ENCODE data around the gene PAX8.
A peak's percentile ranks its signal among the peaks of the same experiment; 100 is the strongest.

Gene PAX8

DNA sequence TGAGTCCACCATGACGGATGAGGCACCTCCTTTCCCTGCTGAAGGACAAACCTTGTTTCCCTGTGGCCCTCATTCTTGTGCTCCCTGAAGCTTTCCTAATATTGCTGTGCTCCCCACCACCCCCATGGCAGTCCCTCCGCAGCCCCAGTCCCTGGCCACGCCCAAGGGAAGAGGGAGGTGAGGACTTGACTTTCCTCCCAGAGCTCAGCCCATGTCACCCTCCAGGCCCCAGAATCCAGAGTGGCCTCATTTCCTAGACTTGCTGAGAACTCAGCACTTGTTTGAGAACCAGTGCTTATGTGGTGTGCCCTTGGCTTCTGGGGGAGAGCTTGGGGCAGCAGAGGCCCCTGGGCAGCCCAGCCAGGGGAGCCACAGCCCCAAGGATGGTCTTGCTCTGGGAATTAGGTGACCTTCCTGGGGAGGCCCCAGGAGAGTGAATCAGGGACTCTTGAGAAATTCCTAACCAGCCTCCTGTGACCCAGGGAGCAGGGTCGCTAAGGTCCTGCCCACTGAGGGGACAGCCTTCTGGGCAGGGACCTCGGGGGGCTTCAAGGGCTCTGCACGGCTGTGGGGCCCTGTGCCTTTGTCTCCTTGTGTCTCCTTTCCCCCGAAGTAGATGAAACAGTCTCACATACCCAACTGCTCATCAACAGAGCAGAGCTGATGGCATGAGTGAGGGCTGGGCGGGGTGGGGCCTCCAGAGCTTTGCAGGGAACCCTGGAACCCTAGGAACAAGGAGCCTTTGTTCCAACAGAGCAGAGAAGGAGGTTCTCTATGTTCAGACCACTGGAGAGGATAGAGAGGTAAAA is 77.0 kb downstream of the PAX8 start:
- no peak for DNase-seq

DNA sequence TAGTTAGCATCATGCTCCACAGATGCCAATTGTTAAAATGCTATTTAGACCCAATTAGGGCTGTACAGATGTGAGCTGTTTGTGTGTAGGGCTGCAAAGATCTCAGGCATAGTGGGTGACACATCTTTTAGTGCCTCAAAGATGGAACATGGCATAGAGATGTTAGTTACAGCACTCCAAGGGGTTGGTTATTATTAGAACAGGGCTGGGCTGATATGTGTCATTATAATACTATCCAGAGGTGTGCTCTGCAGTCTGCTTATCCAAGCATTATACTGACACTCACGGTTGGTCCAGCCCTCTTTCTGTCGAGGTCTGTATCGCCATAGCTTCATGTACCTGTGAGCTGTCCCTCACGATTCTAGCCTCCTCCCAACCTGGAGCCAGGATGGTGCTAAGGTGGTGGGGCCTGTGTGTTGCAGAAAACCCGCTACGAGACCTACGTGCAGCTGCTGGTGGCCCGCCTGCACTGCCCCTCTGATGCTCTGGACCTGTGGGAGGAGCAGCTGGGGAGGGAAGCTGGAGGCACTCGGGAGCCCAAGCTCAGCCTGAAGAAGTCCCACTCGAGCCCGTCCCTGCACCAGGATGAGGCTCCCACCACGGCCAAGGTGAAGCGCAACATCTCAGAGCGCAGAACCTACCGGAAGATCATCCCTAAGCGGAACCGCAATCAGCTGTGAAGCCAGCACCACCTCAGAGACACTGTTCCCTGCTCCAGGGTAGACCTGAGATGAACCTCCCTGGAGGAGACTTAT is 77.8 kb downstream of the PAX8 start:
- DNase-seq: no peak

DNA sequence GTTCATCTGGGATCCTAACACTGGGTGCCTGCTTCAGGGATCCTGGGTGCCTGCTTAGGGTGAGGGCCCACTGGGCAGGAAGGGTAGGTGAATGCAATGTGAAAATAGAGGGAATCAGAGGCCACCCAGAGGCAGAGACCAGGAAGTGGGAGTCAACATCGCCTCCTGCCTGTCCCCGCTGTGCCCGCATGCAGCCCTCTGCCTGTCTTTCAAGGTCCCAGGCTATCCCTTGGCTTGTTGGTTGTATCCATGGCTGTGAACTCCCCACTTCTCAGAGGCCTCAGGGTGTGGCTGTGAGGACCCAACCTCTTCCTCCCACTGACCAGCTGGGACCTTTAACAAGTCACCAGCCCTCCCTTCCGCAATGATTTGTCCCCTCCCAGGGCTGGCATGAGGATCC is 78.5 kb downstream of the PAX8 start:
- DNase-seq: peak; percentile 48

GRCh38 chr2:113198790-113199612 is 79.7 kb downstream of the PAX8 start:
- peak; percentile 91 for DNase-seq

DNA sequence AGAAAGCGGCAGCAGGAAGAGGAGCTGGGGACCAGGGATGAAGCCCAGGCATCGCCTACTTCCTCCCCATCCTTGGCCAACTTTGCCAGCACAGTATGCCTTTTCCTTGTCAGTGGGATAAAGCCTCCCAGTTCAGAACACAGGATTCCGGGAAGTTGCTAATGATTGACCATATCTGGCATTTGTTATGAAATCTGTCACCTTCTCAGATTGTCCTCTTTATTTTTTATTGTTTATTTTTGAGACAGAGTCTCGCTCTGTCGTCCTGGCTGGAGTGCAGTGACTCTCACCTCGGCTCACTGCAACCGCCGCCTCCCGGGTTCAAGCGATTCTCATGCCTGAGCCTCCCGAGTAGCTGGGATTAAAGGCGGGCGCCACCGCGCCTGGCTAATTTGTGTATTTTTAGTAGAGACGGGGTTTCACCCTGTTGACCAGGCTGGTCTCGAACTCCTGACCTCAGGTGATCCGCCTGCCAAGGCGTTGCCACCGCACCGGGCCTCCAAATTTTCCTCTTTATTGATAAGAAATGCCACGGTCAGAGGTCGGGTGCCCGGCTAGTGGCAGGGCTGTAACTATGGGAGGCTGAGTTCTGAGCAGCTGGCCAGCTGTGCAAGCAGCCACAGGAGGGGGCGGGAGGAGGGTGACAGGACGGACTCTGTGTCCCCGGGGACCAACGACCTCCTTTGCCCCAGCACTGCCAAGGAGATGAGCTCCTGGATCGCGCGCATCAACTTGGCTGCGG is 80.5 kb downstream of the PAX8 start:
- no peak for DNase-seq

- DNase-seq: no peak
These were observed 81.2 kb downstream of the PAX8 start for GRCh38 chr2:113197347-113198047.

- no peak for DNase-seq
These were observed 81.9 kb downstream of the PAX8 start for GRCh38 chr2:113196839-113197238.

DNA sequence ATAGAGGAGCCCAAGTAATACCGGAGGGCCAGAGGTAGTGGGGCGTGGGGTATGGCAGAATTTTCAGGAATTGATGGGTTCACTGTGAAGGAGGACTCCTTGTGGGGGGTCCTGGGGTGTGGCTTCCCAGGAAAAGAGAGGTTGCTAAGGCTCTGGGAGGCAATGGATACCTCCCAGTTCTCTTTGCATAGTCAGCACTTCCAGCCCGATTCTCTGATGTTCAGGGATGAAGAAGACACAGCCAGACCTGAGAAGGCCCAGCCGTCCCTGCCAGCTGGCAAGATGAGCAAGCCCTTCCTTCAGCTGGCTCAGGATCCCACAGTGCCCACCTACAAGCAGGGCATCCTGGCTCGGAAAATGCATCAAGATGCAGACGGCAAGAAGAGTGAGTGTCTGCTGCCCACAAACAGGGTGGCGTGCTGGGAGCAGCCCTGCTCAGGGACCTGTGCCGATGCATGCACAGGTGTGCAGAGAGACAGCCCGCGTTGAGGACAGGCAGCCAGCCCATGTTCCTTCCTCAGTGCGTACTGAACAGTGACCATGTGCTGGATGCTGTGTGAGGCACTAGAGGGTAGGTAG is 82.7 kb downstream of the PAX8 start:
- DNase-seq: no peak

DNA sequence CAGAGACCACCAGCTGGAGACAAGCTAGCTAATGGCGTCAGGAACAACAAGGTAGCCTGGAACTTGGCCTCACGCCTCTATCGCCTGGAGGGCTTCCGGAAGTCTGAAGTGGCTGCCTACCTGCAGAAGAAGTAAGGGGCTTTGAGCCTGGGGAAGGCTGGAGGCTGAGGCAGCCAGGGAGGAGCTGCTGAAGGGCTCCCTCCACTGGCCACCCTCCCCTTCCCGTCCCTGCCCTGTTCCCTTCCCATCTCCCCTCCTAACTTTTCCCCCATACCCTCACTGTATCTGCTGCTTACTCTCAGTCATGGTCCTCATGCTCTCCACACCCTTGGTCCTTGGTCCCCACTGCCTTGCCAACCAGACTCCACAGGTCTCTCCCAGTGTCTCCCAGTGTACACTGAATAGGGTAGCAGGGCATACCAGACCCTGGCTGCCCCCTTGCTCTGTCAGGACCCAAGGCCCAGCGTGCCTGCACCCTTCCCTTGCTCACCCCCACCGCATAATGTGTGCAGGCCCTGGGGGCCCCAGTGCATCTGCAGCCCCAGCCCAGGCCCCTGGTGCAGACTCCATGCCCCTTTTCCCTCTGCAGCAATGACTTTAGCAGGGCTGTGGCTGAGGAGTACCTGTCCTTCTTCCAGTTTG is 86.1 kb downstream of the PAX8 start:
- DNase-seq: no peak

DNA sequence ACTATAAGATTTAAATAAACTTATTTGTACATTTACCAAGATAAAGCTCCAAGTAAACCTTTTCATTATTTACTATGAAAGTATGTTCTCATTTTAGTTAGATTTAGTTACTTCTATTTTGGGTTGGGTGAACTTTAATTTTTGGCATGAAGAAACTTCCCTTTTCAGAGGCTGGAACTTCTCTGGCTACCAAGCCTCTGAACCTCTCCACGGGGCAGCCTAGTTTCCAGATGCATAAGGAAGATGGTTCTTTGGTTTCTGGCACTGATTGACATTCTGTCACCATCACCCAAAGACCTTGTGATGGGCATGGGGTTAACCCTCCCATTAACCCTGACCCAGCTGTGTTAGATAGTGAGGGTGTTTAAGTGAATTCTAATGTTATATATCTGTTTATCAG is 87.8 kb downstream of the PAX8 start:
- DNase-seq: no peak

DNA sequence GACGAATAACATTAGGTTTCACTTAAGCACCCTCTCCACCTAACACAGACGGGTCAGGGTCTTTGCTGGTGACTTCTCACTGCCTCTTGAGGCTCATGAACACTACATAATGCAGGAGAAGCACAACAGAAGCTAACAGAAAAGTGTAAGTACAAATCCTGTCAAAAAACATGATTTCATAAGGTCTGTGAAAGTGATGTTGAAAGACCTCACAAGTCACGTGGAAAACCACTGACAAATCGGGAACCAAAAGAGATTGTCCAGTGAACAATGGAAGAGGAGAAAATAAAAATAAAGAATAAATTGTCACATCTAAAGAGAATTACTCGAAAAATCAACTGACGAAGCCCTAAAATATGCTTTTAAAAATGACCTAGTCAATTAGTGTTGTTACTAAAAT is 91.0 kb downstream of the PAX8 start:
- no peak for DNase-seq

DNA sequence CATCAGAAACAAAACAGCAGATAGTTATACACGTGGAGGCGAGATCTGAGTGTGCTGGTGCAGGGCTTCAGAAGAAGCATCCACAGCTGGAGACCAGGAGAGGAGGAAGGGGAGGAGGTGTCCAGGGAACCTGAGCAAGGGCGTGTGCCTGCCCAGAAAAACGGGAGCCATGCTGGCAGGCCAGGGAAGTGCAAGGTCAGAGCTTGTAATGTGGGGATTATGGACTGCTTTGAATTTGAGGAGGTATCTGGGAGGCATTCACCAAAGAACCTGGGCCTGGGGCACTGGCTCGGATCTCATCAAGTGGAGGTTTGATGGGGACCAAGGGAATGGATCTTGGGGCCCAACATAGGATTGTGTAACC is 92.3 kb downstream of the PAX8 start:
- DNase-seq: no peak

DNA sequence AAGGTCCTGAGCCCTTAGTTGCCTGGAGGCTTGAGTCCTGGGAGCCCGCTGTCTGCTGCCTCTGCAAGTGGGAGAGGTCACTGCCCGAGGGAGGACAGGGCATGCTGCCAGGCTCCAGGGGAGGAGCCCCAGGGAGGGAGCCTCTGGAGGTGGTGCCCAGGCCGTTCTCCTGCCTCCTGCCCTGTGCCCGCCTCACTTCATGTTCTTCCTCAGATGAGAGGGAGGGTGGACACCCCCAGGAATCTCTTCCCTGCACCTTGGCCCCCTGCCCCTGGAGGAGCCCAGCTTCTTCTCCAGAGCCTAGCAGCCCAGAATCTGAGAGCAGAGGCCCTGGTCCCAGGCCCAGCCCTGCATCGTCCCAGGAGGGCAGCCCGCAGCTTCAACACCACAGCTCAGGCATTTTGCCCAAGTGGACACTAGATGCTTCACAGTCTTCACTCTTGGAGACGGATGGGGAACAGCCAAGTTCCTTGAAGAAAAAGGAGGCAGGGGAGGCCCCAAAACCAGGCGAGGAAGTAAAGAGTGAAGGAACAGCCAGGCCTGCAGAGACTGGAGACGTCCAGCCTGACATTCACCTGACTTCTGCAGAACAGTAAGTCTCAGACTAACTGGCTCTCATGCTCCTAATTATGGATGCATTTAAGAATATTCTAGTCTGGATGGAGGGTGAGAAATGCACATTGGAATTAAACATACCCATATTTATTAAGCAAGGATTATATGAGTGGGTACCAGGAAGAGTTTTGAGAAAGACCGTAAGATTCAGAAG is 92.9 kb downstream of the PAX8 start:
- DNase-seq: no peak

GRCh38 chr2:113184531-113185230 is 94.0 kb downstream of the PAX8 start:
- DNase-seq: no peak

DNA sequence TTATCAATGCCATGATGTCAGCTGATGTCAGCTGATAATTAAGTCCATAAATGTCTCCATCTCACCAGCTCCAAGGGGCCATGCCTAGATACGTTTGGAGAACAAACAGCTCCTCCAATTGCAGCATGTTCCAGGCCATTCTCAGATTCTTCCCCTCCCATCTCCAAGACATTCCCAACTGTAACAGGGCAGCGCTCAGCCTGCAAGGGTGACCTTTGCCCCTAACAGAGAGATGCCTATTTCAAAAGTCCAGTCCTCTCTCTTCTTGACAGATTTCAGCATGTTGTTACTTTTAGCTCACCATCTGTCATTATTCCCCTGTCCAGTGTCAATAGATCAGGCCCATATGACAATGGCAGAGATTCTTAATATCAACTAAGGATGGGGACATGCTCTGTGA is 95.0 kb downstream of the PAX8 start:
- no peak for DNase-seq

GRCh38 chr2:113183264-113183663 is 95.5 kb downstream of the PAX8 start:
- no peak for DNase-seq

GRCh38 chr2:113182471-113183260 is 96.1 kb downstream of the PAX8 start:
- no peak for DNase-seq

GRCh38 chr2:113181258-113182051 is 97.3 kb downstream of the PAX8 start:
- peak; percentile 86 for DNase-seq

All from hematopoietic multipotent progenitor cell treated with erythropoietin and hydrocortisone succinate and interleukin-3 and kit ligand, for 4 days (in vitro differentiated cells).